Activated naive CD8-positive, alpha-beta T cell treated with anti-CD3 and anti-CD28 coated beads, Interleukin-2, amount 10 ng/mL, durations not matched to agents 7 days and 5 days (primary cell): ENCODE data around the gene WNT9B. TPM values are rescaled to one million over a fixed set of nuclear protein-coding genes. Genes with fewer than 3 reads are reported as not detected.
"Not testable (repeated sequence)": the region's sequence is repeated elsewhere in the genome, so short reads cannot be mapped to it uniquely, and the experiment has no call there.

Source experiments
- ATAC-seq: fragments of 150-1000 bp; cut with Tn5 transposase; one replicate; pipeline ENCODE4 v1.10.0; 2021; ENCODE audit warnings: low read depth, moderate library complexity
- POLR2A ChIA-PET: fragments of 350-600 bp; sonication (Branson Sonifier 250); formaldehyde crosslinking; loops from one replicate; lab custom pipeline; 2021; ENCODE audit warnings: antibody characterized with exemption; lab: Charles Lee
- DNase-seq: peaks from one replicate; pipeline ENCODE4 v3.0.0; 2021
- H3K27ac Mint-ChIP-seq: one replicate; pipeline ENCODE4 v1.8.0; 2022; ENCODE audit warnings: mild to moderate bottlenecking, mixed read lengths
- H3K27me3 Mint-ChIP-seq: one replicate; pipeline ENCODE4 v1.8.0; 2022; ENCODE audit warnings: mild to moderate bottlenecking, moderate library complexity, mixed read lengths
- H3K36me3 Mint-ChIP-seq: one replicate; pipeline ENCODE4 v1.8.0; 2021; ENCODE audit warnings: mild to moderate bottlenecking, mixed read lengths
- H3K4me1 Mint-ChIP-seq: one replicate; pipeline ENCODE4 v1.8.0; 2021; ENCODE audit warnings: mixed read lengths
- H3K4me3 Mint-ChIP-seq: one replicate; pipeline ENCODE4 v1.8.0; 2022; ENCODE audit warnings: mild to moderate bottlenecking, moderate library complexity, mixed read lengths
- H3K9me3 Mint-ChIP-seq: one replicate; pipeline ENCODE4 v1.8.0; 2021; ENCODE audit warnings: mixed read lengths
- total RNA-seq, 2 experiments: library from RNA; stranded (reverse); gene quantifications; one replicate each; pipeline ENCODE4 v1.2.3, GENCODE V29; 2021

Gene WNT9B
- total RNA-seq, 2 experiments from 2014 or later: not detected

GRCh38 chr17:46903762-46904672 is 52.6 kb downstream of the WNT9B start:
- peaks cover 3% of the 10 kb centered on the region for H3K9me3 Mint-ChIP-seq
- no peak overlapping the region for H3K27ac Mint-ChIP-seq
- DNase-seq (no peak), ATAC-seq (no peak)
- no peak overlapping the region for H3K4me3 Mint-ChIP-seq
- peaks cover 10% of the 10 kb centered on the region for H3K4me1 Mint-ChIP-seq
- H3K36me3 Mint-ChIP-seq: no peaks in the 10 kb centered on the region
- peaks cover 5% of the 10 kb centered on the region for H3K27me3 Mint-ChIP-seq
- POLR2A ChIA-PET: no interaction called here

- no peak overlapping the region for H3K27ac Mint-ChIP-seq
- DNase-seq (no peak), ATAC-seq (no peak)
- H3K9me3 Mint-ChIP-seq: peaks cover 3% of the 10 kb centered on the region
- no peaks in the 10 kb centered on the region for H3K36me3 Mint-ChIP-seq
- peaks cover 10% of the 10 kb centered on the region for H3K4me1 Mint-ChIP-seq
- peaks cover 3% of the 10 kb centered on the region for H3K27me3 Mint-ChIP-seq
- POLR2A ChIA-PET: no interaction called here
- no peak overlapping the region for H3K4me3 Mint-ChIP-seq
These were observed 56.8 kb downstream of the WNT9B start for GRCh38 chr17:46908068-46908737.

GRCh38 chr17:46910179-46910927 is 59.0 kb downstream of the WNT9B start:
- POLR2A ChIA-PET: no interaction called here
- H3K27me3 Mint-ChIP-seq: no peaks in the 10 kb centered on the region
- DNase-seq (no peak), ATAC-seq (no peak)
- H3K36me3 Mint-ChIP-seq: no peaks in the 10 kb centered on the region
- no peak overlapping the region for H3K4me3 Mint-ChIP-seq
- no peaks in the 10 kb centered on the region for H3K9me3 Mint-ChIP-seq
- H3K27ac Mint-ChIP-seq: no peak overlapping the region
- peaks cover 9% of the 10 kb centered on the region for H3K4me1 Mint-ChIP-seq

- no peak for DNase-seq
- no peak for ATAC-seq
- POLR2A ChIA-PET: no interaction called here
- Mint-ChIP-seq H3K27ac (no peak overlapping the region), H3K4me1 (peaks cover 1% of the 10 kb centered on the region), H3K4me3 (no peak overlapping the region), H3K9me3 (no peaks in the 10 kb centered on the region), H3K27me3 (no peaks in the 10 kb centered on the region), H3K36me3 (no peaks in the 10 kb centered on the region)
These were observed 59.9 kb downstream of the WNT9B start for GRCh38 chr17:46911311-46911710.

GRCh38 chr17:46915596-46915995 is 64.2 kb downstream of the WNT9B start:
- POLR2A ChIA-PET: no interaction called here
- Mint-ChIP-seq H3K27me3 (no peaks in the 10 kb centered on the region), H3K27ac (no peak overlapping the region), H3K9me3 (no peaks in the 10 kb centered on the region), H3K36me3 (no peaks in the 10 kb centered on the region), H3K4me3 (no peak overlapping the region), H3K4me1 (no peaks in the 10 kb centered on the region)
- ATAC-seq (no peak), DNase-seq (no peak)

- DNase-seq (no peak), ATAC-seq (no peak)
- Mint-ChIP-seq H3K36me3 (no peaks in the 10 kb centered on the region), H3K9me3 (no peaks in the 10 kb centered on the region), H3K4me3 (no peak overlapping the region), H3K4me1 (no peaks in the 10 kb centered on the region), H3K27me3 (no peaks in the 10 kb centered on the region), H3K27ac (no peak overlapping the region)
- POLR2A ChIA-PET: no interaction called here
These were observed 64.8 kb downstream of the WNT9B start for GRCh38 chr17:46916211-46916610.

GRCh38 chr17:46916623-46917022 is 65.2 kb downstream of the WNT9B start:
- Mint-ChIP-seq H3K36me3 (no peaks in the 10 kb centered on the region), H3K4me1 (no peaks in the 10 kb centered on the region), H3K27me3 (no peaks in the 10 kb centered on the region), H3K27ac (no peak overlapping the region), H3K4me3 (no peak overlapping the region), H3K9me3 (no peaks in the 10 kb centered on the region)
- POLR2A ChIA-PET: no interaction called here
- DNase-seq (no peak), ATAC-seq (no peak)

- H3K4me1 Mint-ChIP-seq: peaks cover 3% of the 10 kb centered on the region
- no peak for DNase-seq
- POLR2A ChIA-PET: no interaction called here
- H3K27me3 Mint-ChIP-seq: no peaks in the 10 kb centered on the region
- H3K4me3 Mint-ChIP-seq: no peak overlapping the region
- no peak for ATAC-seq
- H3K27ac Mint-ChIP-seq: no peak overlapping the region
- no peaks in the 10 kb centered on the region for H3K9me3 Mint-ChIP-seq
- no peaks in the 10 kb centered on the region for H3K36me3 Mint-ChIP-seq
These were observed 65.7 kb downstream of the WNT9B start for GRCh38 chr17:46917041-46917440.

GRCh38 chr17:46917516-46917915 is 66.1 kb downstream of the WNT9B start:
- ATAC-seq (no peak), DNase-seq (no peak)
- H3K27me3 Mint-ChIP-seq: no peaks in the 10 kb centered on the region
- no peaks in the 10 kb centered on the region for H3K36me3 Mint-ChIP-seq
- H3K9me3 Mint-ChIP-seq: no peaks in the 10 kb centered on the region
- H3K4me1 Mint-ChIP-seq: peaks cover 4% of the 10 kb centered on the region
- H3K27ac Mint-ChIP-seq: no peak overlapping the region
- no peak overlapping the region for H3K4me3 Mint-ChIP-seq
- POLR2A ChIA-PET: no interaction called here

- Mint-ChIP-seq H3K4me1 (peaks cover 27% of the 10 kb centered on the region), H3K27ac (peak overlapping the region; percentile 44), H3K4me3 (peak overlapping the region; percentile 81)
- H3K36me3 Mint-ChIP-seq, ATAC-seq, H3K9me3 Mint-ChIP-seq, H3K27me3 Mint-ChIP-seq, POLR2A ChIA-PET, DNase-seq: not testable (repeated sequence)
These were observed 70.6 kb downstream of the WNT9B start for GRCh38 chr17:46921962-46922361.

GRCh38 chr17:46922487-46922803 is 71.1 kb downstream of the WNT9B start:
- no peaks in the 10 kb centered on the region for H3K27me3 Mint-ChIP-seq
- H3K27ac Mint-ChIP-seq: peak overlapping the region; percentile 99
- no peak for DNase-seq
- H3K4me1 Mint-ChIP-seq: peaks cover 31% of the 10 kb centered on the region
- POLR2A ChIA-PET: no interaction called here
- peak overlapping the region; percentile 90 for H3K4me3 Mint-ChIP-seq
- H3K36me3 Mint-ChIP-seq: peaks cover 2% of the 10 kb centered on the region
- H3K9me3 Mint-ChIP-seq: no peaks in the 10 kb centered on the region
- ATAC-seq: no peak

- Mint-ChIP-seq H3K36me3 (peaks cover 2% of the 10 kb centered on the region), H3K4me3 (peak within 1 kb of the TSS; percentile 90), H3K27ac (peak within 1 kb of the TSS; percentile 99), H3K27me3 (no peaks in the 10 kb centered on the region), H3K9me3 (no peaks in the 10 kb centered on the region), H3K4me1 (peaks cover 35% of the 10 kb centered on the region)
- POLR2A ChIA-PET: no interaction called here
- DNase-seq (peak; percentile 93), ATAC-seq (peak; percentile 93)
These were observed 71.6 kb downstream of the WNT9B start, which contains the start of gene GOSR2 for GRCh38 chr17:46922804-46923635. Gene GOSR2 (plus strand): TSS chr17:46923160. CDS start chr17:46923193, 33 bp downstream.
